Measurements from ENCODE around the gene PALM2AKAP2.

The PALM2AKAP2 gene

GRCh38 chr9:109779711-109780452 is at the start of gene PALM2AKAP2:
Gene PALM2AKAP2, plus strand, starts transcription at chr9:109780198. Its CDS starts 291 bp downstream, at chr9:109780489.
- no peak for DNase-seq (ENCODE audit: low read depth in 1 of 2, low spot score in 1 of 2)

GRCh38 chr9:109730228-109730627 is 49.8 kb upstream of the PALM2AKAP2 start:
- DNase-seq (ENCODE audit: low read depth in 1 of 2, low spot score in 1 of 2), result no peak

GRCh38 chr9:109733690-109734089 is 46.3 kb upstream of the PALM2AKAP2 start:
- DNase-seq (ENCODE audit: low read depth in 1 of 2, low spot score in 1 of 2), result no peak

- no peak for DNase-seq (ENCODE audit: low read depth in 1 of 2, low spot score in 1 of 2)
Measured at GRCh38 chr9:109734814-109735213, 45.2 kb upstream of the PALM2AKAP2 start.

GRCh38 chr9:109735801-109736200 is 44.2 kb upstream of the PALM2AKAP2 start:
- DNase-seq (ENCODE audit: low read depth in 1 of 2, low spot score in 1 of 2), result no peak

GRCh38 chr9:109737295-109737694 is 42.7 kb upstream of the PALM2AKAP2 start:
- no peak for DNase-seq (ENCODE audit: low read depth in 1 of 2, low spot score in 1 of 2)

- no peak for DNase-seq (ENCODE audit: low read depth in 1 of 2, low spot score in 1 of 2)
Measured at GRCh38 chr9:109739760-109740159, 40.2 kb upstream of the PALM2AKAP2 start.

GRCh38 chr9:109742776-109743348 is 37.1 kb upstream of the PALM2AKAP2 start:
- DNase-seq (ENCODE audit: low read depth in 1 of 2, low spot score in 1 of 2), result no peak

GRCh38 chr9:109743696-109744095 is 36.3 kb upstream of the PALM2AKAP2 start:
- no peak for DNase-seq (ENCODE audit: low read depth in 1 of 2, low spot score in 1 of 2)

- no peak for DNase-seq (ENCODE audit: low read depth in 1 of 2, low spot score in 1 of 2)
Measured at GRCh38 chr9:109745335-109746283, 34.4 kb upstream of the PALM2AKAP2 start.

GRCh38 chr9:109751253-109751652 is 28.7 kb upstream of the PALM2AKAP2 start:
- no peak for DNase-seq (ENCODE audit: low read depth in 1 of 2, low spot score in 1 of 2)

GRCh38 chr9:109753308-109753707 is 26.7 kb upstream of the PALM2AKAP2 start:
- DNase-seq (ENCODE audit: low read depth in 1 of 2, low spot score in 1 of 2), result no peak

GRCh38 chr9:109755040-109755439 is 25.0 kb upstream of the PALM2AKAP2 start:
- DNase-seq (ENCODE audit: low read depth in 1 of 2, low spot score in 1 of 2), result no peak

- DNase-seq (ENCODE audit: low read depth in 1 of 2, low spot score in 1 of 2), result no peak
Measured at GRCh38 chr9:109759589-109759988, 20.4 kb upstream of the PALM2AKAP2 start.

- no peak for DNase-seq (ENCODE audit: low read depth in 1 of 2, low spot score in 1 of 2)
Measured at GRCh38 chr9:109765278-109765677, 14.7 kb upstream of the PALM2AKAP2 start.

- no peak for DNase-seq (ENCODE audit: low read depth in 1 of 2, low spot score in 1 of 2)
Measured at GRCh38 chr9:109765830-109766229, 14.2 kb upstream of the PALM2AKAP2 start.

- no peak for DNase-seq (ENCODE audit: low read depth in 1 of 2, low spot score in 1 of 2)
Measured at GRCh38 chr9:109766351-109766750, 13.6 kb upstream of the PALM2AKAP2 start.

GRCh38 chr9:109767404-109767803 is 12.6 kb upstream of the PALM2AKAP2 start:
- no peak for DNase-seq (ENCODE audit: low read depth in 1 of 2, low spot score in 1 of 2)

GRCh38 chr9:109767814-109768213 is 12.2 kb upstream of the PALM2AKAP2 start:
- no peak for DNase-seq (ENCODE audit: low read depth in 1 of 2, low spot score in 1 of 2)

- DNase-seq (ENCODE audit: low read depth in 1 of 2, low spot score in 1 of 2), result no peak
Measured at GRCh38 chr9:109769250-109769649, 10.7 kb upstream of the PALM2AKAP2 start.

- no peak for DNase-seq (ENCODE audit: low read depth in 1 of 2, low spot score in 1 of 2)
Measured at GRCh38 chr9:109770101-109770500, 9.9 kb upstream of the PALM2AKAP2 start.

- DNase-seq (ENCODE audit: low read depth in 1 of 2, low spot score in 1 of 2), result no peak
Measured at GRCh38 chr9:109771087-109771486, 8.9 kb upstream of the PALM2AKAP2 start.

Measured in stimulated activated CD4-positive, alpha-beta T cell treated with anti-CD3 and anti-CD28 coated beads, Interleukin-15, amount 100 ng/mL, for 1 hour (primary cell).